Ishikawa (cell line): ENCODE results near the gene SAC3D1.

Source experiments
- CEBPB ChIP-seq: IDR thresholded peaks from 2 replicates; pipeline ENCODE4 v1.6.1; 2012
- CREB1 ChIP-seq: IDR thresholded peaks from 2 replicates; pipeline ENCODE4 v1.6.1; 2012; ENCODE audit warnings: low read depth
- EGR1 ChIP-seq: IDR thresholded peaks from 2 replicates; pipeline ENCODE4 v1.6.1; 2012
- EP300 ChIP-seq: IDR thresholded peaks from 2 replicates; pipeline ENCODE4 v1.6.1; 2012; ENCODE audit warnings: borderline replicate concordance
- FOXM1 ChIP-seq: IDR thresholded peaks from 2 replicates; pipeline ENCODE4 v1.6.1; 2012; ENCODE audit warnings: low read depth, borderline replicate concordance
- NFIC ChIP-seq: IDR thresholded peaks from 2 replicates; pipeline ENCODE4 v1.6.1; 2012
- RAD21 ChIP-seq: IDR thresholded peaks from 2 replicates; pipeline ENCODE4 v1.6.1; 2012; ENCODE audit warnings: low read depth
- TAF1 ChIP-seq: IDR thresholded peaks from 2 replicates; pipeline ENCODE4 v1.6.1; 2012; ENCODE audit warnings: low read depth, mild to moderate bottlenecking
- TCF12 ChIP-seq: IDR thresholded peaks from 2 replicates; pipeline ENCODE4 v1.6.1; 2012; ENCODE audit warnings: low read depth
- TEAD4 ChIP-seq: IDR thresholded peaks from 2 replicates; pipeline ENCODE4 v1.6.1; 2012
- YY1 ChIP-seq: IDR thresholded peaks from 2 replicates; pipeline ENCODE4 v1.6.1; 2012; ENCODE audit warnings: low read depth
- ZBTB7A ChIP-seq: IDR thresholded peaks from 2 replicates; pipeline ENCODE4 v1.6.1; 2012; ENCODE audit warnings: low read depth
- TF ChIP-seq, protein P1 (sequence below): IDR thresholded peaks from 2 replicates; pipeline ENCODE4 v1.6.1; 2012
- TF ChIP-seq, protein P2 (sequence below): IDR thresholded peaks from 2 replicates; pipeline ENCODE4 v1.6.1; 2012
- TF ChIP-seq, protein P3 (sequence below): IDR thresholded peaks from 2 replicates; pipeline ENCODE4 v1.6.1; 2012; ENCODE audit warnings: low read depth, mild to moderate bottlenecking

The SAC3D1 gene

DNA sequence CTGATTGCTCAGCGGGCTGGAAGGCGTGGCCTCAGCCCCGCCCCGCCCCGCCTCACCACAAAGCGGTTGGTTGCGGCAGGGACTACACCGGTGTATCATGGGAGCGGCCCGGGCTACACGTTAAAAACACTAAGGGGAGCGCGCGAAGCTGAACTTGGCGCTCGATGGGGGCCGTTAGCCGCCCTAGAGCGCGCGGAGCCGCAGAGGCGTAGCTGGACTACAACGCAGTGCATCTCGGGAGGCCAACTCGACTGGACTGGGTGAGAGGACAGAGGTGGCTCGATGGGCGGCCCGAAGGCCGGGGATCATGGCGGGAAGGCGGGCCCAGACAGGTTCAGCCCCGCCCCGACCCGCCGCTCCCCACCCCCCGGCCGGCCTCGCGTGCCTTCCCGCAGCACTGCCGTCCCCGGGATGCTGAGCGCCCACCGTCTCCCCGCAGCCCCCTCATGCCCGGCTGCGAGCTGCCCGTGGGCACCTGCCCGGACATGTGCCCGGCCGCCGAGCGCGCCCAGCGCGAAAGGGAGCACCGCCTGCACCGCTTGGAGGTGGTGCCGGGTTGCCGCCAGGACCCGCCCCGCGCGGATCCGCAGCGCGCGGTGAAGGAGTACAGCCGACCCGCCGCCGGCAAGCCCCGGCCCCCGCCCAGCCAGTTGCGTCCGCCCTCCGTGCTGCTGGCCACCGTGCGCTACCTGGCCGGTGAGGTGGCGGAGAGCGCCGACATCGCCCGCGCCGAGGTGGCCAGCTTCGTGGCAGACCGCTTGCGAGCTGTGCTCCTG, at the start of gene SAC3D1:
Gene SAC3D1 (plus strand): TSS at position 364 of the 776 bp plus-strand sequence. CDS start 83 bp downstream, at position 447.
- peak; percentile 62 for TF ChIP-seq FOXM1
- TF ChIP-seq, protein P1, sequence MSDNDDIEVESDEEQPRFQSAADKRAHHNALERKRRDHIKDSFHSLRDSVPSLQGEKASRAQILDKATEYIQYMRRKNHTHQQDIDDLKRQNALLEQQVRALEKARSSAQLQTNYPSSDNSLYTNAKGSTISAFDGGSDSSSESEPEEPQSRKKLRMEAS = peak; percentile 89
- no peak for TF ChIP-seq TEAD4
- peak; percentile 40 for TF ChIP-seq TAF1
- peak; percentile 30; the same call in 1 of the 2 replicates for TF ChIP-seq TCF12
- peak; percentile 64 for TF ChIP-seq YY1

DNA sequence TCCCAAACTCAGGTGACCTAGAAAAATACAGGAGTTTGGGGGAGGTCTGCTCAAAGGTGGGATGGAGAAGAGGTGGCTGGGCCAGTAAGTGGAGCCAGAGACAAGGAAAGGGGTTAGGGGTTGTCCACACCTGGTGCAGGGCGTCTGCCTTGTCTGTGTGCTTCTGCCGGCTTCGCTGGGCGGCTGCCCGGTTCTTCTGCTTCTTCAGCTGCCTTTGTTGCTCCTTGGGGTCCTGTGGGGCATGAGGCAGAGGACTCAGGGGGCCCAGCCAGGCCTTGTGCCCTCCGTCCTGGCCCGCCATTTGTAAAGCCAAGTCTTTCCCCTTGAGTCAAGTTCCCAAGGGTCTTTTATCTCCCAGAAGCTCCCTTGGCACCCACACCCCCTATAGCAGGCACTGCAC, 46.7 kb upstream of the SAC3D1 start:
- no peak for TF ChIP-seq NFIC
- TF ChIP-seq, protein P2, sequence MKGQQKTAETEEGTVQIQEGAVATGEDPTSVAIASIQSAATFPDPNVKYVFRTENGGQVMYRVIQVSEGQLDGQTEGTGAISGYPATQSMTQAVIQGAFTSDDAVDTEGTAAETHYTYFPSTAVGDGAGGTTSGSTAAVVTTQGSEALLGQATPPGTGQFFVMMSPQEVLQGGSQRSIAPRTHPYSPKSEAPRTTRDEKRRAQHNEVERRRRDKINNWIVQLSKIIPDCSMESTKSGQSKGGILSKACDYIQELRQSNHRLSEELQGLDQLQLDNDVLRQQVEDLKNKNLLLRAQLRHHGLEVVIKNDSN = no peak
- no peak for TF ChIP-seq TAF1
- TF ChIP-seq FOXM1 = no peak
- no peak for TF ChIP-seq CEBPB
- TF ChIP-seq YY1 = no peak
- TF ChIP-seq, protein P3, sequence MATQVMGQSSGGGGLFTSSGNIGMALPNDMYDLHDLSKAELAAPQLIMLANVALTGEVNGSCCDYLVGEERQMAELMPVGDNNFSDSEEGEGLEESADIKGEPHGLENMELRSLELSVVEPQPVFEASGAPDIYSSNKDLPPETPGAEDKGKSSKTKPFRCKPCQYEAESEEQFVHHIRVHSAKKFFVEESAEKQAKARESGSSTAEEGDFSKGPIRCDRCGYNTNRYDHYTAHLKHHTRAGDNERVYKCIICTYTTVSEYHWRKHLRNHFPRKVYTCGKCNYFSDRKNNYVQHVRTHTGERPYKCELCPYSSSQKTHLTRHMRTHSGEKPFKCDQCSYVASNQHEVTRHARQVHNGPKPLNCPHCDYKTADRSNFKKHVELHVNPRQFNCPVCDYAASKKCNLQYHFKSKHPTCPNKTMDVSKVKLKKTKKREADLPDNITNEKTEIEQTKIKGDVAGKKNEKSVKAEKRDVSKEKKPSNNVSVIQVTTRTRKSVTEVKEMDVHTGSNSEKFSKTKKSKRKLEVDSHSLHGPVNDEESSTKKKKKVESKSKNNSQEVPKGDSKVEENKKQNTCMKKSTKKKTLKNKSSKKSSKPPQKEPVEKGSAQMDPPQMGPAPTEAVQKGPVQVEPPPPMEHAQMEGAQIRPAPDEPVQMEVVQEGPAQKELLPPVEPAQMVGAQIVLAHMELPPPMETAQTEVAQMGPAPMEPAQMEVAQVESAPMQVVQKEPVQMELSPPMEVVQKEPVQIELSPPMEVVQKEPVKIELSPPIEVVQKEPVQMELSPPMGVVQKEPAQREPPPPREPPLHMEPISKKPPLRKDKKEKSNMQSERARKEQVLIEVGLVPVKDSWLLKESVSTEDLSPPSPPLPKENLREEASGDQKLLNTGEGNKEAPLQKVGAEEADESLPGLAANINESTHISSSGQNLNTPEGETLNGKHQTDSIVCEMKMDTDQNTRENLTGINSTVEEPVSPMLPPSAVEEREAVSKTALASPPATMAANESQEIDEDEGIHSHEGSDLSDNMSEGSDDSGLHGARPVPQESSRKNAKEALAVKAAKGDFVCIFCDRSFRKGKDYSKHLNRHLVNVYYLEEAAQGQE = no peak
- no peak for TF ChIP-seq ZBTB7A
- no peak for TF ChIP-seq TCF12
- no peak for TF ChIP-seq TEAD4
- no peak for TF ChIP-seq EP300

DNA sequence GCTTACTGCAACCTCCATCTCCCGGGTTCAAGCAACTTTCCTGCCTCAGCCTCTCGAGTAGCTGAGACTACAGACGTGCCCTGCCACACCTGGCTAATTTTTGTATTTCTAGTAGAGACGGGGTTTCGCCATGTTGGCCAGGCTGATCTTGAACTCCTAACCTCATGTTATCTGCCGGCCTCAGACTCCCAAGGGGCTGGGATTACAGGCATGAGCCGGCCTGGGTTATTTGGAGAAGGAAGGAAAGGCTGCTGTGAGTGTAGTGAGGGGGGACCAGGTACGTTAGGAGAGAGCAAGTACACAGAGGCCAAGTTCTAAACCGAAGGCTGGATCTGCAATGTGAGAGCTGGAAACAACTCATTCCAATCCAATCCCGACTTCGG, 44.7 kb upstream of the SAC3D1 start:
- no peak for TF ChIP-seq FOXM1

DNA sequence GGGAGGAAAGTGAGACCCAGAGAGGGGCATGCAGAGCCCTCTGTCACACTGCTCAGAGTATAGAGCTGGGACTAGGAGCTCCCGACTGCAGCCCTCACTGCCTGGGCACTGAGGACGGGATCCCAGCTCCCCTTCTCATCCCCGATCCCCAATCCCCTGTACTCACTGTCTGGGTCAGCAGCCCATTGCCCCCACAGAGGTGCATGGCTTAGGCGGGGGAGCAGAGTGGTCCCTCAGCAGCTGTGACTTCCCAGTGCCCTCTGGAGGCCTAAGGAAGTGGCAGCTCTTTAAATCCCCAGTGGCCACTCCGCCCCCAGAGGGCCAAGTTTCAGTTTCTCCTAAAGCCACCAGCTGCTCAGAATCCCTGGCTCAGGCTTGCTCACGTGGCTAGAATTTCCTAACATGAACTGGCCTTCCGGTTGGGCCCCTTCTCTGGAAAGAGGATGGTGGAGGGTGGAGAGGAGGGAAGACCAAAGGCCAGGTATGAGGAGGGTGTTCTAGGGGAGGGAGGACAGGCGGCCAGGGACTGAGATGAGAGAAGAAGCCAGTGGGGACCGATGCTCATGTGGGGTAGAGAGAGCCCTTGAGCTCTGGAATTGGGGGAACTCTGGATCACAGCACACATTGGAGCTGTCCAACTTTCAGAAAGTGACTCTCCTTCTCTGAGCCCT, 44.2 kb upstream of the SAC3D1 start, which contains the start of gene BATF2:
Gene BATF2 (minus strand): TSS at position 262 of the 671 bp plus-strand sequence. CDS start 57 bp downstream, at position 205.
- TF ChIP-seq, protein P3 = peak; percentile 66
- no peak for TF ChIP-seq CEBPB
- TF ChIP-seq NFIC = no peak
- TF ChIP-seq, protein P2 = peak; percentile 77
- TF ChIP-seq RAD21 = peak; percentile 62

DNA sequence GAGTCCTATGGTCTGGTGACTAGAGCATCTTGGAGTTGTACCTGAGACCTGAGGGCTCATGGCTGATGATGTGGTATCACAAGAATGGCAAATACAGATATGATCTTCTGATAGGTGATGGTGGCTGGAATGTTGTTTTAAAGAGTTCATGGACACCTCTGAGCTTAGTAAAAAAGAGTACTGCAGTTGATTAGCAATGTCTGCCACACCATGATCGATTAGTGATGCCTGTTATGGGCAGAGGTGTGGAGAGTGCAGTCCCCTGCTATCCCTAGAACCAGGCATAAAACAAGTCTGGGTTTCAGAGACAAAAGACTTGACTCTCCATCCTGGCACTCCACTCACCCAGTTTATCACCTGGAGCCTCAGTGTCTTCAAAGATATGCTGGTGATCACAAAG, 42.9 kb upstream of the SAC3D1 start:
- TF ChIP-seq TEAD4 = no peak
- TF ChIP-seq EP300 = no peak
- TF ChIP-seq CREB1 = no peak
- TF ChIP-seq YY1 = peak; percentile 47; the same call in 1 of the 2 replicates

DNA sequence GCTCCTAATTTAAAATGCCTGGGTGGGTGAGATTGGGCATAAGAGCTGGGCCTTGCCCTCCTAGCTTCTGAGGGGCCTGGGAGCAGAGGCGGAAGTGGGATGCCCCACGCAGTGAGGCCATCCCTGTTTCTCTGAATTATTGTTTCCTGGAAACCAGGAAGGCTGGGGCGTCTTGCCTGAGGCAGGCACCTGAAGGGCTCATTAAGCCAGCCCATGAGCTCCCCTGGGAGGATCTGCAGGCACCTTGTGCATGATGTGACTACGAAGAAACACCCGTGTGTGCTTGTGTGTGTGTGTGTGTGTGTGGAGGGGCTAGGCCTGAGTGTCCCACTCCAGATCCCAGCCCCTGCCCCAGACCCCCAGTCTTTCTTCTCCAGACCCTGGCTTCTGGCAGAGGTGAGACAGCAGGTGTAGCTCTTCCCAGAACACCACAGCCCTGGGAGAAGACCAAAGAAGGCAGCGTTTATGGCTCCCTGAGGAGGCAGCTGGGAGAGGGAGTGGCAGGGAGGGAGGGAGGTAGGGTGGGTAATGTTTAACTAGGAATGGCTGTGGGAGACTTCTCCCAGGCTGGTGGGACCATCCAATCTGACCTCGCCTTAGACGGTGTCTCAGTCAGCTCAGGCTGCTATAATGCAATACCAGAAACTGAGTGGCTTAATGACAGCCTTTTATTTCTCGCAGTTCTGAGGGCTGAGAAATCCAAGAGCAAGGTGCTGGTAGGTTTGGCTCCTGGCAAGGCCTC, 42.1 kb upstream of the SAC3D1 start:
- no peak for TF ChIP-seq TAF1
- TF ChIP-seq, protein P3 = no peak
- no peak for TF ChIP-seq YY1
- no peak for TF ChIP-seq FOXM1
- TF ChIP-seq EP300 = no peak
- TF ChIP-seq NFIC = no peak
- TF ChIP-seq EGR1 = no peak
- TF ChIP-seq TCF12 = no peak
- no peak for TF ChIP-seq CEBPB
- no peak for TF ChIP-seq CREB1
- no peak for TF ChIP-seq ZBTB7A
